HCT116 (cell line): Measurements from ENCODE around the gene CENPC. TPM values are rescaled to one million over a fixed set of nuclear protein-coding genes. Genes with fewer than 3 reads are reported as not detected.

Source experiments
- ATAC-seq: fragments of 200-7000 bp; cut with Tn5 transposase; 2 replicates; pipeline ENCODE4 v1.9.1; 2020; ENCODE audit warnings: mild to moderate bottlenecking, moderate library complexity
- BruUV-seq: library from RNA; stranded (reverse); fragments of 400-500 nt; replicated peaks from 2 replicates; lab custom pipeline; 2021; lab: Mats Ljungman, UMichigan
- CTCF ChIA-PET: fragments of 300-600 bp; sonication (Branson Sonifier 250); formaldehyde crosslinking; loops from one replicate; lab custom pipeline; 2021; ENCODE audit warnings: antibody characterized with exemption; lab: Charles Lee
- POLR2A ChIA-PET: fragments of 300-600, 350-600 bp; sonication (Branson Sonifier 250); formaldehyde crosslinking; loops from one replicate; lab custom pipeline; 2021; ENCODE audit warnings: antibody characterized with exemption; lab: Charles Lee
- RAD21 ChIA-PET, 2 experiments: fragments of 300-600 bp; sonication (Branson Sonifier 250); formaldehyde crosslinking; loops; one replicate each; lab custom pipeline; 2023; ENCODE audit warnings: low total read pairs in 2 of 2; ENCODE audit not compliant: uncharacterized antibody in 2 of 2, unreplicated experiment in 2 of 2, low non-redundant PET in 1 of 2; lab: Charles Lee
- DNase-seq: peaks from one replicate; pipeline ENCODE4 v3.0.0-alpha.2; 2010; ENCODE audit warnings: low read depth, low spot score
- H2AFZ ChIP-seq: fragments of 200-600 bp; shearing (Covaris generic), sonication (generic); 2 replicates; pipeline ENCODE4 v1.6.1; 2017; ENCODE audit warnings: low read depth, mixed run types, mixed read lengths, antibody characterized with exemption, low read length; ENCODE audit not compliant: poor library complexity, severe bottlenecking
- H3K27ac ChIP-seq: 2 replicates; pipeline ENCODE4 v1.5.1; 2012; ENCODE audit warnings: low read depth, low read length
- H3K27me3 ChIP-seq: fragments of 200-600 bp; sonication (generic); 2 replicates; pipeline ENCODE4 v1.6.1; 2016; ENCODE audit warnings: mixed run types, low read length, mixed read lengths; ENCODE audit not compliant: insufficient read depth
- H3K36me3 ChIP-seq, 2 experiments: fragments of 200-500 bp in 1 of 2; fragments of 200-600 bp in 1 of 2; sonication (Bioruptor generic) in 1 of 2; sonication (generic) in 1 of 2; 2 replicates each; pipeline versions ENCODE4 v1.5.1 to v1.6.1; 2014 to 2016; ENCODE audit warnings: low read length in 2 of 2, inconsistent platforms in 1 of 2, mixed read lengths in 1 of 2, mixed run types in 1 of 2; ENCODE audit not compliant: insufficient read depth in 2 of 2, control insufficient read depth in 1 of 2
- H3K4me1 ChIP-seq, 2 experiments: fragments of 200-600 bp in 1 of 2; sonication (generic) in 1 of 2; 2 replicates each; pipeline versions ENCODE4 v1.5.1 to v1.6.1; 2012 to 2017; ENCODE audit warnings: low read length in 2 of 2, inconsistent platforms in 1 of 2, mild to moderate bottlenecking in 1 of 2, mixed read lengths in 1 of 2, mixed run types in 1 of 2, moderate library complexity in 1 of 2; ENCODE audit not compliant: insufficient read depth in 2 of 2, control insufficient read depth in 1 of 2
- H3K4me2 ChIP-seq: fragments of 200-600 bp; sonication (generic); 2 replicates; pipeline ENCODE4 v1.6.1; 2017; ENCODE audit warnings: mixed run types, low read length, mixed read lengths
- H3K4me3 ChIP-seq, 2 experiments: fragments of 200-600 bp in 1 of 2; sonication (generic) in 1 of 2; replicated peaks in 1 of 2; 2 replicates each; pipeline ENCODE4 v1.5.1; 2011 to 2016; ENCODE audit warnings: low read length in 2 of 2, control low read depth in 1 of 2, low read depth in 1 of 2, mild to moderate bottlenecking in 1 of 2, mixed read lengths in 1 of 2, mixed run types in 1 of 2
- H3K79me2 ChIP-seq: fragments of 200-600 bp; sonication (generic); 2 replicates; pipeline ENCODE4 v1.6.1; 2017; ENCODE audit warnings: mild to moderate bottlenecking, mixed run types, low read length, moderate library complexity, mixed read lengths; ENCODE audit not compliant: insufficient read depth
- H3K9ac ChIP-seq: fragments of 200-600 bp; sonication (generic); 2 replicates; pipeline ENCODE4 v1.6.1; 2016; ENCODE audit warnings: low read length, mixed read lengths
- H3K9me2 ChIP-seq: fragments of 200-600 bp; sonication (generic), shearing (Covaris generic); 2 replicates; pipeline ENCODE4 v1.6.1; 2017; ENCODE audit warnings: mixed run types, mild to moderate bottlenecking, moderate library complexity; ENCODE audit not compliant: insufficient read depth
- H3K9me3 ChIP-seq, 2 experiments: fragments of 200-500 bp in 1 of 2; fragments of 200-600 bp in 1 of 2; sonication (Bioruptor generic) in 1 of 2; sonication (generic) in 1 of 2; 2 replicates each; pipeline ENCODE4 v1.6.1; 2014 to 2017; ENCODE audit warnings: low read length in 2 of 2, mixed read lengths in 2 of 2, inconsistent platforms in 1 of 2, low read depth in 1 of 2, mild to moderate bottlenecking in 1 of 2, mixed run types in 1 of 2, moderate library complexity in 1 of 2; ENCODE audit not compliant: control insufficient read depth in 1 of 2, insufficient read depth in 1 of 2
- H4K20me1 ChIP-seq: fragments of 200-600 bp; sonication (generic), shearing (Covaris generic); 2 replicates; pipeline ENCODE4 v1.6.1; 2017; ENCODE audit warnings: mixed run types, mild to moderate bottlenecking, moderate library complexity; ENCODE audit not compliant: insufficient read depth
- CBX3 ChIP-seq: IDR thresholded peaks from 2 replicates; pipeline ENCODE4 v1.6.1; 2012; ENCODE audit warnings: low read depth
- CEBPB ChIP-seq: IDR thresholded peaks from 2 replicates; pipeline ENCODE4 v1.6.1; 2012; ENCODE audit warnings: low read depth
- CTCF ChIP-seq, 3 experiments: fragments of 200-600 bp in 1 of 3; sonication (generic) in 1 of 3; IDR thresholded peaks in 2 of 3; conservative IDR thresholded peaks in 1 of 3; 2 replicates each; pipeline ENCODE4 v1.5.1; 2012 to 2017; ENCODE audit warnings: low read depth in 2 of 3, low read length in 2 of 3, antibody characterized with exemption in 1 of 3, borderline replicate concordance in 1 of 3, control low read depth in 1 of 3, mild to moderate bottlenecking in 1 of 3, mixed read lengths in 1 of 3, mixed run types in 1 of 3, moderate library complexity in 1 of 3; ENCODE audit not compliant: insufficient read depth in 1 of 3
- EGR1 ChIP-seq: IDR thresholded peaks from 2 replicates; pipeline ENCODE4 v1.6.1; 2012; ENCODE audit warnings: low read depth
- ELF1 ChIP-seq: IDR thresholded peaks from 2 replicates; pipeline ENCODE4 v1.6.1; 2012; ENCODE audit warnings: low read depth, borderline replicate concordance
- EZH2 ChIP-seq: fragments of 200-600 bp; sonication (generic); IDR thresholded peaks from 2 replicates; pipeline ENCODE4 v1.6.1; 2017; ENCODE audit warnings: antibody characterized with exemption, mixed run types
- EZH2phosphoT487 ChIP-seq: fragments of 200-600 bp; IDR thresholded peaks from 2 replicates; pipeline ENCODE4 v1.6.1; 2018; ENCODE audit warnings: antibody characterized with exemption, borderline replicate concordance
- FOSL1 ChIP-seq: IDR thresholded peaks from 2 replicates; pipeline ENCODE4 v1.6.1; 2012; ENCODE audit warnings: low read depth
- MAX ChIP-seq: IDR thresholded peaks from 2 replicates; pipeline ENCODE4 v1.6.1; 2012
- POLR2A ChIP-seq: IDR thresholded peaks from 2 replicates; pipeline ENCODE4 v1.7.0; 2011; ENCODE audit warnings: borderline replicate concordance; ENCODE audit not compliant: insufficient read depth, insufficient read length; ENCODE audit errors: extremely low read depth
- POLR2AphosphoS5 ChIP-seq: IDR thresholded peaks from 2 replicates; pipeline ENCODE4 v1.6.1; 2011; ENCODE audit warnings: mild to moderate bottlenecking, low read depth, low read length, moderate library complexity
- RAD21 ChIP-seq: IDR thresholded peaks from 2 replicates; pipeline ENCODE4 v1.6.1; 2012; ENCODE audit warnings: low read depth, mild to moderate bottlenecking
- SP1 ChIP-seq: IDR thresholded peaks from 2 replicates; pipeline ENCODE4 v1.6.1; 2012; ENCODE audit warnings: low read depth
- TCF7L2 ChIP-seq: IDR thresholded peaks from 2 replicates; pipeline ENCODE4 v1.7.0; 2011; ENCODE audit warnings: borderline replicate concordance, inconsistent platforms; ENCODE audit not compliant: insufficient read depth, insufficient read length; ENCODE audit errors: extremely low read depth
- YY1 ChIP-seq: IDR thresholded peaks from 2 replicates; pipeline ENCODE4 v1.6.1; 2011; ENCODE audit warnings: low read length, low read depth, moderate library complexity, mild to moderate bottlenecking; ENCODE audit not compliant: insufficient replicate concordance; ENCODE audit errors: extremely low read depth
- ZBTB33 ChIP-seq: IDR thresholded peaks from 2 replicates; pipeline ENCODE4 v1.6.1; 2011; ENCODE audit warnings: mild to moderate bottlenecking, low read length, moderate library complexity; ENCODE audit not compliant: insufficient replicate concordance; ENCODE audit errors: extremely low read depth
- ZFX ChIP-seq: fragments of 450-650 bp; IDR thresholded peaks from 2 replicates; pipeline ENCODE4 v1.6.1; 2017
- ZNF274 ChIP-seq: fragments of 200-500 bp; sonication (Bioruptor generic); IDR thresholded peaks from 2 replicates; pipeline ENCODE4 v1.6.1; 2014; ENCODE audit warnings: mild to moderate bottlenecking, low read depth, low read length, inconsistent platforms
- intact Hi-C: fragments of 100-400 bp; cut with micrococcal nuclease; formaldehyde crosslinking; loops from 2 replicates; pipeline ENCODE4 v1.10.0; 2022
- total RNA-seq: library from RNA; stranded (reverse); gene quantifications from one replicate; pipeline ENCODE4 v1.2.1, GENCODE V29; 2021; ENCODE audit not compliant: unreplicated experiment

CENPC gene
- total RNA-seq, 1 experiment from 2014 or later = 15.4 TPM

DNA sequence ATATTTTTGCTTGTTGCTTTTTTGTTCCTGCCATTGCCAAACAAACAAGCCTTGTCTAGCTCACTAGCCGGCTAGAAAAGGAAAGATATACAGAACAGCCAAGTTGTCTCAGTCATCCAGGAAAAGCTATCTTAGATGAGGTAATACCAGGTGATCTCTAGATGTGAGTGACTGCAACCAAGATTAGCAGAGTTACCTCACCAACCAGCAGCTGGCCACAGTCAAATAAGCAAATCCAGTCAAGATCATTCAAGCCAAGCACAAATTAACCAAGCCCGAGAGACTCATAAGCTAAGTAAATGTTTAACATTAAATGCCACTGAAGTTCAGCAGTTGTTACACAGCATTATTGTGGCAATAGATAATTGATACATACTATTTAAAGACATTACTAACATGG, 108.6 kb downstream of the CENPC start:
- no peak for ATAC-seq
- Histone ChIP-seq H3K27me3 (no peaks in the 10 kb centered on the region), H3K36me3 (no peaks in the 10 kb centered on the region), H3K9me3 (no peaks in the 10 kb centered on the region), H3K79me2 (no peaks in the 10 kb centered on the region), H2AFZ (no peak overlapping the region), H3K27ac (no peak overlapping the region), H3K9me2 (no peaks in the 10 kb centered on the region), H3K4me2 (no peak overlapping the region), H3K4me3 (no peak overlapping the region), H4K20me1 (no peaks in the 10 kb centered on the region), H3K4me1 (no peaks in the 10 kb centered on the region), H3K9ac (no peak overlapping the region)
- ChIA-PET RAD21 (no interaction called here), CTCF (no interaction called here), POLR2A (no interaction called here)
- no peak for TF ChIP-seq CBX3
- no peak for TF ChIP-seq RAD21
- TF ChIP-seq MAX = no peak
- no peak for TF ChIP-seq CTCF (IDR thresholded peaks at IDR 0.05 in 2 of 3, conservative IDR thresholded peaks at IDR 0.05 in 1 of 3; ENCODE audit: borderline replicate concordance in 1 of 3, insufficient read depth in 1 of 3, low read depth in 2 of 3, low read length in 2 of 3)
- no peak for TF ChIP-seq ELF1
- TF ChIP-seq EZH2 = no peak
- TF ChIP-seq EZH2phosphoT487 = no peak
- no peak for TF ChIP-seq YY1
- BruUV-seq = no TSS peak
- intact Hi-C loops = no loop called here
- no peak for DNase-seq

- intact Hi-C loops = no loop called here
- ATAC-seq (no peak), DNase-seq (no peak)
- no peaks in the 10 kb centered on the region for H3K36me3 ChIP-seq
- no peak overlapping the region for H3K27ac ChIP-seq
- H2AFZ ChIP-seq = no peak overlapping the region
- no peak overlapping the region for H3K4me3 ChIP-seq
- no peak overlapping the region for H3K4me2 ChIP-seq
- no peaks in the 10 kb centered on the region for H3K9me2 ChIP-seq
- H3K9me3 ChIP-seq = no peaks in the 10 kb centered on the region
- ChIA-PET RAD21 (no interaction called here), CTCF (no interaction called here), POLR2A (no interaction called here)
- H3K27me3 ChIP-seq = no peaks in the 10 kb centered on the region
- no peak for TF ChIP-seq POLR2AphosphoS5
- TF ChIP-seq POLR2A = no peak
- no peak for TF ChIP-seq CEBPB
- TF ChIP-seq ZFX = no peak
- no peak for TF ChIP-seq EZH2
- no peak for TF ChIP-seq CBX3
- TF ChIP-seq TCF7L2 = no peak
- no peak for TF ChIP-seq EGR1
- no peak for TF ChIP-seq ZNF274
- TF ChIP-seq ZBTB33 = no peak
- no peak for TF ChIP-seq FOSL1
- no peak for TF ChIP-seq SP1
- no peak for TF ChIP-seq EZH2phosphoT487
- no peaks in the 10 kb centered on the region for H4K20me1 ChIP-seq
- H3K79me2 ChIP-seq = no peaks in the 10 kb centered on the region
- H3K4me1 ChIP-seq = no peaks in the 10 kb centered on the region
- BruUV-seq = no TSS peak
- no peak overlapping the region for H3K9ac ChIP-seq
These were observed 114.3 kb downstream of the CENPC start for GRCh38 chr4:67430989-67431388.
